ENCODE data around the gene HSPA1A.

Gene HSPA1A

DNA sequence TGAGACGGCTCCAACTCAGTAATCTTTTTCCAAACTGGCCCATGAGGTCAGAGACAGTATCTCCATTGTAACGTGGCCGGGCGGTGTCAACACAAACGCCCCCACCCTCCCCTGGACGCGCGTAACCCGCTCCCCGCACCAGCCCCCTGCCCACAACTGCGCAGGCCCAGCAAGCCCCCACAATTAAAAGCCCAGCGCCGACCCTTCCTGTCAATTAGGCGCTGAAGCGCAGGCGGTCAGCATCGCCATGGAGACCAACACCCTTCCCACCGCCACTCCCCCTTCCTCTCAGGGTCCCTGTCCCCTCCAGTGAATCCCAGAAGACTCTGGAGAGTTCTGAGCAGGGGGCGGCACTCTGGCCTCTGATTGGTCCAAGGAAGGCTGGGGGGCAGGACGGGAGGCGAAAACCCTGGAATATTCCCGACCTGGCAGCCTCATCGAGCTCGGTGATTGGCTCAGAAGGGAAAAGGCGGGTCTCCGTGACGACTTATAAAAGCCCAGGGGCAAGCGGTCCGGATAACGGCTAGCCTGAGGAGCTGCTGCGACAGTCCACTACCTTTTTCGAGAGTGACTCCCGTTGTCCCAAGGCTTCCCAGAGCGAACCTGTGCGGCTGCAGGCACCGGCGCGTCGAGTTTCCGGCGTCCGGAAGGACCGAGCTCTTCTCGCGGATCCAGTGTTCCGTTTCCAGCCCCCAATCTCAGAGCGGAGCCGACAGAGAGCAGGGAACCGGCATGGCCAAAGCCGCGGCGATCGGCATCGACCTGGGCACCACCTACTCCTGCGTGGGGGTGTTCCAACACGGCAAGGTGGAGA lies at the start of gene HSPA1A, which contains the start of gene HSPA1L:
HSPA1A (plus strand) TSS at position 519 of the 814 bp plus-strand sequence; CDS start at position 733, 214 bp downstream.
HSPA1L (minus strand) TSS at position 259 of the 814 bp plus-strand sequence. CDS start 3,311 bp downstream, outside the sequence.
- peak; percentile 59 for DNase-seq

DNA sequence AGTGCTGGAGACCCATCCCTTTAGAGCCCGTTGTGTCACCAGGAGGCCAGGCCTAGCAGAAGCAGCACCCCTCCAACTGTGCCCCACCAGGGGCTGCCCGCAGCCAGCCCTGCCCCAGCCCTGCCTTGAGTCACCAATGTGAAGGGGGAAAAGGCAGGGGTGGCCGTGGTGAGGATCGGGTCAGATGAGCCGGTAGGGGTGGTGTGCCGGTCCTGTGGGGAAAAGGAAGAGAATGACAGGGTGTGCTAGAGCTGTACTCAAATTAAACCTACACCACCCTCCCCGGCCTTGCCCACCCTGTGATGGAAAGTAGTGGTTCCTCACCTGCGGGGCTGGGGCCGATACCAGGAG lies 49.8 kb upstream of the HSPA1A start:
- DNase-seq = no peak

DNA sequence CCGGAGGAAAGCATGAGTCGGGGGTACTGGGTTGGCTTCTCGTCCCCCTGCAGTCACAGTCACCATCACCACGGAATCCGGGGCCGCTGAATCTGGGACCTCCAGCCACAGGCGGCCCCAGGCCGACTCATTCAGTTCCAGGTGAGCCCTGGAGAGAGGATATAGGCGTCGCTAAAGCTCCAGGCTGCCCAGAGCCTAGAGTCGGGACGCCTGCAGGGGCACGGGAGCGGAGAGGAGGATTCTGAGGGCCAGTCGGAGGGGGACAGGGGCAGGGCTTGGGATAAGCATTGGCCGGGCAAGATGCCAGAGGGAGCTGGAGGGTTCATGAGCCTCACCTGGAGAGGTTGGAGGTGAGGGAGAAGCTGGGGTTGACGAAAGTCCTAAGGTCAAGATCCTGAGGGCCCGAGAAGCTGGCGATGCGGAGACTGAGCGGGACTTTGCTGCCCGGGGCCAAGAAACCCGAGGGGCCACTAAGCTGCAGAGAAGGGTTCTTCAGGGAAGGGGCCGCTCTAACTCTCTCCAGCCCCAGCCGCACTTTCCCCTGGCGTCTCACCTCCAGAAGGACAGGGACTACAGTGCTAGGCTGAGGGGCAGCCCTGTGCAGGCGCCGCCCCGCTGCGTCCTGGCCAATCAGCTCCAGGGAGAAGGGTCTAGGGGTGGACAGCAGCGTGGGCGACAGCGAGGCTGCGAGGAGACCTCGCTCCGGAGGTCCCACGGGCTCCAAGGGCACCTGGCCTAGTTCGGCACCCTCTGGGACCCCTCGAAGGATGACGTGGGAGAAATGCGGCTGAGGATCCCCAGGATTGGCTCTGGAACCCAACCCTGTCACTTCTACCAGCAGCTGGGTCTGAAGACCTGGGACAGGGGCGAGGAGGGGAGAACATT lies 49.2 kb upstream of the HSPA1A start:
- DNase-seq = no peak

DNA sequence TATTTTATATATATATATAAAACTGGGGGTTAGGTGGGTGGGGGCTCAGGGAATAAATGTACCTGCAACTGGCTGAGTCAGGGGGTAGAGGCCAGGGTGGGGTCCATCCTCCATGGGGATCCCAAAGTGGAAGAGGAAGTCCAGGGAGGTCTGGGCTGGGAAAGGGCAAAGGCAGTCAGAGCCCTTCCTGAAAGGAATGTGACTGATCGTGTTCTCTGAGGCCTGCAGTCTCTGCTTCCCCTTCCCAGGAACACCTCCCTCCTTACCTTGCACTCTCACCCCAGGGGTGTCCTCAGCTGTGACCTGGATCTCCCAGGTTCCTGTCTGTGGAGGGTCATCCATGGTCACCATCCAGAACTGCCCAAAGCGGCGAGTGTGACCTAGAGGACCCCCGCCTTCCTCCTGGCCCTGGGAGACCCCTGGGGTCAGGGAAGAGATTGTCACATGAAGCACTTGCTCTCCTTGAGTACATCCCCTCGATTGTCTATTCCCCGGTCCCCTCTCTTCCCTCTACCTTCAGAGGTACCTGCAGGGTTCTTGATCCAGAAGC lies 48.2 kb upstream of the HSPA1A start:
- DNase-seq = no peak

DNA sequence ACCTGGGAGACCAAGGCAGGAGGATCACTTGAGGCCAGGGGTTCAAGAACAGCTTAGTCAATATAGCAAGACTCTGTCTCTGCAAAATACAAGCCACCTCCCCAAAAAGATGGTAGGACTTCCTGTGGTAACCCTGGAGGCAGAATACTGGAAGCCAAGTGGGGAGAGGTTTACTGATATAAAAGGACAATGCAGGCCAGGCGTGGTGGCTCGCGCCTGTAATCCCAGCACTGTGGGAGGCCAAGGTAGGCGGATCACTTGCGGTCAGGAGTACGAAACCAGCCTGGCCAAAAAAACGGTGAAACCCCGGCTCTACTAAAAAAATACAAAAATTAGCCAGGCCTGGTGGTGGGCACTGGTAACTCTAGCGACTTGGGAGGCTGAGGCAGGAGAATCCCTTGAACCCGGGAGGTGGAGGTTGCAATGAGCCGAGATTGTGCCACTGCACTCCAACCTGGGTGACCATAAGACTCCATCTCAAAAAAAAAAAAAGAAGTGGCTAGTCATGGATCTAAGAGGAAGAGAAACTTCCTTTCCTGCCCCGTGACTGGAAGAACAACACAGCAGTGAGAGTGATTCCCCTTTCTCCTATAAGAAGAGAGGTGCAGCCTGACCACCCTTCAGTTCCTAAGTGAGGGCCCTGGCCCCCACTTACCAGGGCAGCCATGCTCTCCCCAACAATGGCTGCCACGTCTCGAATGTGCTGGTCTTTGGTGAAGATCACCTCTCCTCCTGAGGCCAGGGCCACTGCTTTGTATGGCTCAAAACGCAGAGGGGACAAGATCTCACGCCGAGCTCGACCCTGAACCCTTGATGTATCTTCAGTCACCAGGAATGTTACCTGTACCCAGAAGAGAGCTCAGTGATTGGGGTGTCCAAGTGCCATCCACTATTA lies 46.7 kb upstream of the HSPA1A start:
- no peak for DNase-seq

DNA sequence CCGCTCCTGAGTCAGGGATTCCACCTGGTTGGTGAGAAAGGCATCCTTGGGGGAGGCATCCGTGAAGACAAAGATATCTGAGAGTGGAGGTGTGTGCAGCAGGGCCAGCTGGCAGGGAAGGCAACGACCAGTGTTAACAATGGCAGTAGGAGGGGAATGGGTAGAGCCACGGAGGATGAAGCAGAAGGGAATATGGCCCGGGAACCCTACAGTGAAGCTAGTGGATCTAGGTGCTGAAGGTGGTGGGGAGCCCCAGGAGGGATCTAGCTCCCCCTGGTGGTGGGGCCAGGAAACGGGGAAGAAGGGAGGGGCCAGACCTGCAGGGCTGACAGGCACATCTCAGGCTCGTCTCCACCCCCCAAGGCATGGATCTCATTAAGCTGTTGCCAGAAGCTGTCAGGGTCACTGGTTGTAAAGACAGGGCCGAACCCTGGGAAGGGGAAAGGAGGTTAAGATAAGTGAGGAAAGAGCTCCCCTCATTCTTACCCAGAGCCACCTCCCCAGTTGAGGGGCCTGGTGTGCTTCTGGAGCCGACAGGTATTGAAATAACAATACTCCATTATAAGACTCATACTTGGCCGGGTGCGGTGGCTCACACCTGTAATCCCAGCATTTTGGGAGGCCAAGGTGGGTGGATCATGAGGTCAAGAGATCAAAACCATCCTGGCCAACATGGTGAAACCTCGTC lies 45.5 kb upstream of the HSPA1A start:
- DNase-seq = peak; percentile 67

DNA sequence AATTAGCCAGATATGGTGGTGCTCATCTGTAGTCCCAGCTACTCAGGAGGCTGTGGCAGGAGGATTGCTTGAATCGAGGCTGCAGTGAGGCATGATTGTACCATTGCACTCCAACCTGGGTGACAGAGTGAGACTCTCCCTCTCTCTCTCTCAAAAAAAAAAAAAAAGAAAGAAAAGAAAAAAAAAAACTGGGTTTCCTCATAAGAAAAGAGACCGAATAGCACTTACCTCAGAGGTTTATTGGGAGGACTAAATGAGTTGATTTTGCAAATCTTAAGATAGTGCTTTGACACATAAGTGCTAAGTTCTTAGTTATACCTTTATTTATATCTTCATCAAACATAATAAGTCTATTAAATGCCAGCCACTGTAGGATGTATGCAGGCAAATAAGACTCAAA lies 44.5 kb upstream of the HSPA1A start:
- no peak for DNase-seq

DNA sequence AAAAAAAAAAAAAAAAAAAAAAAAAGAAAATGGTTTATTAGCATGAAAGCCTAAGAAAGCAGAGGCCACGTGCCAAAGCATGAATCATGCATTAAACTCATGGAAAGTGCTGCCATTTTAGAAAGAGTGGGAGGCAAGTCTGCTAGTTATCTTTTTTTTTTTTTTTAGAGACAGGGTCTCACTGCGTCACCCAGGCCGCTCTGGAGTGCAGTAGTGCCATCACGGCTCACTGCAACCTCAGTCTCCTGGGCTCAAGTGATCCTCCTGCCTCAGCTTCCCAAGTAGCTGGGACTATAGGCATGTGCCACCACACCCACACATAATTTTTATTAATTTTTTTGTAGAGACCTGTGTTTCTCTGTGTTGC lies 43.4 kb upstream of the HSPA1A start:
- DNase-seq = no peak

DNA sequence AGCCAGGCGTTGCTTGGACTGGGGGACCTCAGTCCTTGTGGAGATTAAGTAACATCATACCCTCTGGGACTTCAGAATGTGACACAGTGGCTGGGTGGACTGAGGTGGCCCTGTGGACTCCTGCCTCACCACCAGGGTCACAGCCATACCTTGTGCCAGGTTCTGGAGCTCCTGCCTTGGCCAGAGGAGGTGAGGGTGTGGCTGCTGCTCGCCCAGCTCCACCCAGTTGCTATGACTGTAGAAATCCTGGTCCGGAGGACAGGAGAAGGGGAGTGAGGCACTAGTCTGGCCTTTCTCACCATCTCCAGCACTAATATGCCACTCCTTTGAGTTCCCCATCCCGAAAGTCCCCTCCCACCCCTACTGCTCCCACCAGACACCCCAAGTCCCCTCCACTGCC lies 40.2 kb upstream of the HSPA1A start:
- no peak for DNase-seq

DNA sequence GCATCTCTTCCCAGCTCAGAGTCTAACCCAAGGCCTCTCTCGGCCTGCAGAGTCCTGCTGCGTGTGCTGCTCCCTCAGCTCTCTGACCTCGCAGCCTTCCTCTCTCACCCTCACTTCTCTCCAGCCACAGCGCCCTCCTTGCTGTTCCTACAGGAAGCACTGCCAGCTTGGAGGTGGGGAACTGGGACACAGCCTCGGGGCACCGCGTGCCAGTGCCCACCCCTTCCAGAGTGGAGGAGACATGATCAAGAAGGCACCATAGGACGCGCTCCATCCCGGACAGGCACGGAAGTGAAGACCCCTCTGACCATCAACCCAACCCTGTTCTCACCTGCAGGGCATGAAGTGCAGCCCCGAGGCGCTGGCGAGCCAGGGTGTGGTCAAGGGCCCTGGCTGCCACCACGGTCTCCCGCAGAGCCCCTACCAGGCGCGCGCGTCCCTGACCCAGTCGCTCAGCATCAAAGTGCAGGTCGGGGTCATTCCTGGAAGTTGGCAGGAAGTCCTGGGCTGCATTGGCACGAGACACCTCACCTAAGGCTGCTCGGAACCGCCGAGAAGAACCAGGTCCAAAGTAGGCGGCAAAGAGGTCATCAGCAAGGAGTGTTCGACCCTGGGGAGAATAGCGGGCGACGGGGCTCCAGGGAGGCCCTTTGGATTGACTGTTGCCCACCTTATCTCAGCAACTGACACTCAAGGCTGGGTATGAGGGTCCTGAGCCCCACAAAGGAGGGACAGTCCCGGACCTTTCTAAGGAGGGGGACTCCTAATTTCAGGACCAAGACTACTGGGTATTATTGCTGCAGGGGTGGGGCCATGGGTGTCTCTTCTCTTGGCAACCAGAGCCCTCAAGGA lies 39.5 kb upstream of the HSPA1A start:
- no peak for DNase-seq

DNA sequence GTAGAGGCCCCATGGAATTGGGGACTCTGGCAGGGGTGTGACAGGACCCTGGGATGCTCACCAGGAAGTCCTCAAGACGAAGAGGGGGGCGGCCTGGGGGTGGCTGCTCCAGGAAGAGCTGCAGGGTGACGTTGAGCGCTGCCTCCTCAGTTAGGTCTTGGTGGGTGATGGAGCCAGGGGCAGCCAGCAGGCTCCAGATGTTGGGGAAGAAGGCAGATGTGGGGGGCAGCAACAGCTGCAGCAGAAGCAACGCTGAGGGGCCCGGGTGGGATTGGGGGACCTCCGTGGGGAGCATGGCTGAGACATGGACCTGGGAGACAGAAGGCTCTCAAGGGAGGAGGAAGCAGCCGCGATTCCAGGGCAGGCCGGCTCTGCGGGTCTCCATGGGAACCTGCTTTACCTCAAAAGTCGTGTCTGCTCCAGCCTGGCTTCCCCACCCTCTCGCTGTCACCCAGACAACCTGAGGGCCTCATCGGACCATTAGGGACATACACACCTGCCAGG lies 38.8 kb upstream of the HSPA1A start:
- DNase-seq = no peak

DNA sequence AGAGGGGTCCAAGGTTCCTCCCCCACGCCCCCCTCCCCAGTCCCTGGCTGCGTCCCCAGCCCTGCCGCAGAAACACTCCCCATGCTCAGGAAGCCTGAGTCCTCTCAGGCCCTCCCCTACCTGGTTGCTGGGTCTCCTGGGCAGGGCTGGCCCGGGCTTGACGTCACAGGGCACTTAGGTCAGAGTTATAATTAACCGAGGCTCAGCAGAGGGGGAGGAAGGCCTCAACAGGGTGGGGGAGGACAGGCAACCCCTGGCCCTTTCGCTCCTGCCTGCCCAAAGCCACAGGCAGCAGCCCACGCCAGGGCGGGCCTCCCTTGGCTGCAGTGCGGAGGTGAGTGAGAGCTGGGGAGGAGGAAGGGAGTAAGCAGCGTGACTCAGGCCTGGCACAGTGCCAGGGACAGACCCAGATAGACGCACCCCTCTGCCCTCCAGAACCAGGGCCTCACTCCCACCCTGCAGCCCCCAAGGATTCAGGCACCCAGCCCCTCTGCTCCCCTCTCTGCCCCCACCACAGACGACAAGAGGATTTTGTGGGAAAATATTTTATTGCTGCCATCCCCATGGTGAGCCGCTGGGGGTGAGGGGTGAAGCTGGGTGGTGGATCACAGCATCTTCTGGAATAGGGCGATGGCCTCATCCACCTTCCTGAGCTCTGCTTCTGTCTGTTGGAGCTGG lies 38.2 kb upstream of the HSPA1A start, which contains the start of gene VWA7:
VWA7 (minus strand) TSS at position 340 of the 678 bp plus-strand sequence. CDS start 549 bp downstream, outside the sequence.
- DNase-seq = peak; percentile 44

DNA sequence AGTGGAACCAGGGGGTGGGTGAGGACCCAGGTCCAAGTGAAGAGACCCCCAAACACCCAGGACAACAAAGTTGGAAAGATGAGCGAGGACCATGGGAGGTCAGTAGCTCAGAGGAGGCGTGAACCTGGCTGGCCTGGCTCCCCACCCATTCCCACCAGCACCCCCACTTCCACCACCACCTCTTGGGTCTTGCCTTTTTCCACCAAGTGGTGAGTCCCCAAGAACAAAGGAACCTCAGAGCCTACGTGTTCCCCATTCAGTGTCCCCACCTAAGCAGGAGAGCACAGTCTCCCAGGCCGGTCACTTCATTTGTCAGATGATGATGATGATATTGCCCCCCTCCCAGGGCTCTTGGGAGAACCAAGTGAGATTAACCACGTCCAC lies 37.7 kb upstream of the HSPA1A start:
- no peak for DNase-seq

DNA sequence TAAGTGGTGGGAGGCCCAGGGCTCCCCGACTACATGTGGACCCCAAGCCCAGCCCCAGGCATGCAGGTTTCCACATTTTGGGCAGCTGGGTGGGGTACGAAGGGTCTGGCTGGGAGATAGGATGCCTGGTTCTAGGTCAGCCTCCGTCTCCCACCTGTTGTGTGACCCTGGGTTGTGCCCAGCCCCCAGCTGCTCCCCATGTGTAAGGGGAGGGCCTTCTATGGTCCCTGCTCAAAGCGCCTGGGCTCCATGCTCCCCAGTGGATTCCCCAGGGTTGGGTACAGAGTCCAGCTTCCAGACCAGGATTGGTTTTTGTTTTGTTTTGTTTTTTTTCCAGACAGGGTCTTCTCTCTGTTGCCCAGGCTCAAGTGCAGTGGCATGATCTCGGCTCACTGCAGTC lies 37.1 kb upstream of the HSPA1A start:
- no peak for DNase-seq

DNA sequence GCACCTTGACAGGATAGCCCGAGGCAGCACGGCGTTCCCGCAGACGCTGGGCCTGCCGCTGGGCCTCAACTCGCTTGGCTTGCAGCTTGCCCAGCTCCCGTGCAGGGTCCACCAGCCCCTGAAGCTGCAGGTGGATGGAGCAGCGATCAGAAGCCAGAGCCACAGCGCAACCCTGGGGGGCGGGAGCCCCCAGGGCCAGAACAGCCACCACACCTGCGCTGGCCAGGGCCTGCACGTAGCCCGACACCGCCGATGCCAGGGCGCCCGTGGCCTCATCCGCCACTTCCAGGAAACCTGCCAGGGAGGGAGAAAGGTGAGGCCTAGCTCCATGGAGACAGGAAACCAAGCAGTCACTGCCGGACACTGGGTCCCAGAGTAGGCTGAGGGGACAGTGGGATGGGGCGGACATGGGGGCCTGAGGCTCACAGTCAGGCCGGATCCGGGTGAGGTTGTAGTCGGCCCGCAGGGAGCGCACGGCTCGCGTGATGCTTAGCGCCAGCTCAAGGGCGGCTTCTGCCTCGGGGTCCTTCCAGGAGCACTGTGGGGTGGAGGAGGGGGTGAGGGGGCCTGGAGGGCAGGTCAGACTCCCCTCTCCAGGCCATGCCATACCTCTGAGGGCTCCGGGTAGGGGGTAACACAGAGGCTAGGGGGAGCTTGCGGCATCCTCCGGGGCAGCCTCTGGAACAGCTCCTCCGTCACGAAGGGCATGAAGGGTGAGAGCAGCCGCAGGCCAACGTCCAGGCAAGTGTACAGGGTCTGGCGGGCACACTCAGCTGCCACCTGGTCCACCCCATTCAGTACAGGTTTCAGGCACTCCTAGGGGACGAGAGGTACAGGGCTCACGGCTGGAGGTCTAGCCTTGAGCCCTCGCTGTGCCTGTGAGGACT lies 36.1 kb upstream of the HSPA1A start:
- DNase-seq = no peak

DNA sequence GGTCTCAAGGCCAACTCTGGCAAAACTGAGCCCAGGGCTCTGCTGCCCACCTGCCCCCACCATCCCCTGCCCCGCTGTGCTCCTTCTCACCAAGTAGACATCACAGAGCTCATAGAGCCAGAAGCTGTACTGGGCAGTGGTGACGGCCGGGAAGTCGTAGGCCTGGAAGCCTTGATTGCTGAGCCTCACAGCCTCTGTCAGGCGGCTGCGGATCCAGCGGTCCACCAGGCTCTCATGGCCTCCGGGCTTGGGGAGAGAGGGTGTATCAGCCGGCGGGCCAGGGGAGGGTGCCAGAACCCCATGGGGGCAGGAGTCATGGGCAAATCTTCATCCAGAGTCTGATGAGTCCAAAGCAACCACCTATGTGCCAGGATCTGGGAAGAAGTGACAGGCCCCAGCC lies 35.4 kb upstream of the HSPA1A start:
- no peak for DNase-seq

DNA sequence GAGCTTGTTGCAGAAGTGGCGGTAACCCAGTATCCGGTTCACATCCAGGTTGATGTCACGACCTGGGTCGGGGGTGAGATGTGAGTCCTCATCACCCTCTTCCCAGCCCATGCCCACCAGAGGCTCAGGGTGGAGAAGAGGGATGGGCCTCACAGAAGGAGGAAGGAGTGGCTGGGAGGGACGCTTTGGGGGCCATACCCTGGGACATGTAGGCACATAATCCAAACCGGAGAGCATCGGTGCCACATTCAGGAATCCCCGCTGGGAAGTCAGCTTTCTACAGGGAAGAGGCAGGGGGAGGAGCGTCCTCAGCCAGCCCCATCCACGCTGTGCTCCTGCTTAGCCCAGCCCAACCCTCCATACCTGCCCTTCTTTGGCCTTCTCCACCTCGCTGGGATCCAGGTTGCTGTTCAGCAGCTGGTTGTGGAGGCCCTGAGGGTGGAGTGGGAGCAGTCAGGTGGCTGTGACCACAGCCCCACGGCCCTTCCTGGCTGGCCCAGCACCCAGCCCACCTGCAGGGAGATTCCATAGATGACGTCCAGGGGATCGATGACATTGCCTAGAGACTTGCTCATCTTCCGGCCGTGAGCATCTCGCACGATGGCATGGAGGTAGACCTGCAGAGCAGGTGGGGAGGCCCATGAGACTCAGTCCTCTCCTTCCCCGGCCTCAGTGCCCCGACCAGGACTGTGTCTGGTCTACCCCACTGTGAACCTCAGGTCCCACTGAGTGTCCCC lies 34.7 kb upstream of the HSPA1A start:
- DNase-seq = no peak

All from activated effector memory CD4-positive, alpha-beta T cell treated with Interleukin-2 at 50 U/mL for 16 hours (primary cell).